ENCODE results near the gene CD4.
A peak's percentile ranks its signal among the peaks of the same experiment; 100 is the strongest.
"Not testable (repeated sequence)": the region's sequence is repeated elsewhere in the genome, so short reads cannot be mapped to it uniquely, and the experiment has no call there.

CD4 gene

GRCh38 chr12:6788972-6789924 is at the start of gene CD4:
Gene CD4, plus strand, starts transcription at chr12:6789528. Its CDS starts 10,611 bp downstream, at chr12:6800139.
- peak; percentile 44 to 77 (median 72) for DNase-seq

DNA sequence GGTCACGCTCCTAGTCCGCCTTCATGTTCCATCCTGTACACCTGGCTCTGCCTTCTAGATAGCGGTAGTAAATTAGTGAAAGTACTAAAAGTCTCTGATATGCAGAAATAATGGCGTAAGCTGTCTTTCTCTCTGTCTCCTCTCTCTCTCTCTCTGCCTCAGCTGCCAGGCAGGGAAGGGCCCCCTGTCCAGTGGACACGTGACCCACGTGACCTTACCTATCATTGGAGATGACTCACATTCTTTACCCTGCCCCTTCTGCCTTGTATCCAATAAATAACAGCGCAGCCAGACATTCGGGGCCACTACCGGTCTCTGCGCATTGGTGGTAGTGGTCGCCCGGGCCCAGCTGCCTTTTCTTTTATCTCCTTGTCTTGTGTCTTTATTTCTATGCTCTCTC is 47.2 kb upstream of the CD4 start:
- not testable (repeated sequence) for DNase-seq

GRCh38 chr12:6742834-6743233 is 46.5 kb upstream of the CD4 start:
- DNase-seq = no peak

GRCh38 chr12:6743300-6743699 is 46.0 kb upstream of the CD4 start:
- not testable (repeated sequence) for DNase-seq

- peak in 3 of 6 experiments; percentile 29 to 46 (median 34) for DNase-seq
Measured at GRCh38 chr12:6745741-6746525, 43.4 kb upstream of the CD4 start.

- no peak for DNase-seq
Measured at GRCh38 chr12:6747216-6747615, 42.1 kb upstream of the CD4 start.

GRCh38 chr12:6748761-6749160 is 40.6 kb upstream of the CD4 start:
- DNase-seq = no peak

- no peak for DNase-seq
Measured at GRCh38 chr12:6750506-6750905, 38.8 kb upstream of the CD4 start.

DNA sequence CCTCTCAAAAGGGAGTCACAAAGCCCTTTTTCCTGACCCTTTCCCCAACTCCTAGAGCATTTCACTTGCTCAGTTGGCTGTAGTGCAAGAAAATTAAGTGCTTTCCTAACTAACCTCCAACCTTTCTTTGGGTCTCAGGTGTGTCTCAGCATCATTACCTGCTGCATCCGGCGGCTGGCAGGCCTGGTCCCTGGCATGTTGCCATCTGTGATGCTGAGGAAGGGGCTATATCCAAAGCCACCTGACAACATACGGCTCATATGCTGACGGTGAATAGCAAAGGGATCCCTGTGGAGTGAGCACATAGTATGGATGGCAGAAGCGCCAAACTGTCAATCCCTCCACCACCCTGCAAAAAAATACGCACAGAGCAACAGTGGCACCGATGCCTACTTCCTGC is 37.6 kb upstream of the CD4 start:
- DNase-seq = no peak

DNA sequence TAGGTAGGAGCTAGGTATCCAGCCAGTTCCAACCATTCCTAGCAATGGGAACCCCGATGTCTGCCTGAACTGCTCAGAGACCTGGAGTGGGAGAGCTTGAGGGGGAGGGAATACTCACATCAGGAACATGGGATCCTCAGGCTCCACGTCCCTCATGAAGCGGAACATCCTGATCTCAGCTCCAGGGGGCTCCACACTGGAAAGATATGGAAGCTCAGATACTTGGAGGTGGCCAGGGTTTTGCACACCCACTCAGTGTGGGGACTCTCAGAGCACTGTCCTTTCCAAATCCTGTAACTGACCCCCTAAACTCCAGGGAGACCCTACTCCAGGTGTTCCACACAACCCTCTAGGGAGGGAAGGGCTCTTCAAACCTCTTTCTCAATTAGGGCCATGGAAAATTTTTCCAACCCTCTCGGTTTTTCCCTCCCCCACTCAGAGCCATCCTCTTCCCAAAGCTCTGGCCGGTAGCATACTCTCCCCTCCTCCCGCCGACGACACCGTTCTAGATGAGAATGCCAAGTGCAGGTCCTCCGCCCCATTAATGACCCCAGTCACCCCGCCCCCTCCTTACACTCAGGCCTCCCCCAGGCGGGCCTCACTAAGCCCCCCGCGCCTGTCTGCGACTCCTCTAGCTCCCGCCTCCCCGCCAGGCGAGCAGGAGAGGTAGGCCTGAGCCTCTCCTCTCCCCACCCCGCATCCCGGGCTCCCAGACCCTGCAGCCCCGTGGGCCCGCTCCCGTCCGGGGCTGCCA is 37.0 kb upstream of the CD4 start:
- peak in 3 of 6 experiments; percentile 25 to 53 (median 45) for DNase-seq

DNA sequence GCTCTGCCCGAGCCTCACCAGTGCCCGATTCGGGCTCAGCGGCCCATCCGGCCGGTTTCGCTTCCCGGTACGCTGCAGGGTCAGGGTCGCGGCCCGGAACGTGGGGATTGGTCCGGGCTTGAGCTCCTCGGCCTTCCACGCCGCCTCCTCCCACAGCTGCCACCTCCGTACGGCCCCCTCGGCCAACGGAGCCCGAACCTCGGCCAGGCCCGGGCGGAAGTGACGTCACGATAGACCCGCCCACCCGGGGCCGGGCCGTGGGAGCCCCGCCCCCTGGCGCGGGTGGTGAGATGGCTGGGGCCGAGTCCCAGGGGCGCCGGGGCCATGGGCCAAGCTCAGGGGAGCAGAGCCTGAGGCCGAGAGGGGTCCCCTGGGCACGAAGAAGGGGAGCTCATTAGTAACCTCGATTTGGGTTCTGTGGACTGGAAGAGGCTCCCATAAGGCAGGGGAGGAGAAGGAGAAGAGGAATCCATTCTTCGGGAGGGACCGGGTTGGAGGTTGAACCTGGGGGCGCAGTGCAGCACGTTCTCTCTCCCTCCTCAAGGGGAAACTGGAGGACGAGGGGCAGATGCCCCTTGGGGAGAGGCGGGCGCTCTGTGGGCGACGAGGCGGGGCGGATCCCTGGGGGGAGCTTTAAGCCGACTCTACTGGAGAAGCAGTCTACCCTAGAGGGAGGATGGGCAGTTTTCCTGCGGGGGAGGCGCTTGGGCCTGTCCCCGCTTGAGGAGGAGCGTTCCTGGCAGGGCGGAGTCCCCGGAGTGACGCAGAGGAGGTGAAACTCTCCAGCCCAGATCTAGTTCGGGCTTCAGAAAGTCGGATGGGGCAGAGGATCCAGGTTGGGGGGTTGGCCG is 36.2 kb upstream of the CD4 start, which contains the start of gene MLF2:
TSS of gene MLF2 (minus strand) at position 221 of the 851 bp plus-strand sequence. CDS start 807 bp downstream, outside the sequence.
- DNase-seq = peak; percentile 94 to 98 (median 95)

- no peak for DNase-seq
Measured at GRCh38 chr12:6753772-6754356, 35.5 kb upstream of the CD4 start.

DNA sequence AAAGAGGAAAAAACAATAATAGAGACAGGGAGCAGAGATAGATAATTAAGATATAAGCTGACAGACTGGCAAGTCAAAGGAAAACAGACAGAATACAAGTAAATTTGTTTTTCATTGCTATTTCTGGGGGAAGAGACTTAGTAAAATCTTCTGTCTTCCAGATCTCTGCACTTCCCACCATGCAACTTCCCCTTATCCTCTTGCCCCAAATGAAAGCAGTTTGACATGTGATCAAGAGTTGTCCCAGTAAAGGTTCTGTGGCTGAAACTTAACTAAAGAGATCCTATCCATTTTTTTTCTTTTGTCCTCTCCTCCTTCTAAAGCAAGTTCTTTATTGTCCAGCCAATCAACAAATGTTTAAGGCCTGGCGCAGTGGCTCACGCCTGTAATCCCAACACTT is 34.9 kb upstream of the CD4 start:
- no peak for DNase-seq

DNA sequence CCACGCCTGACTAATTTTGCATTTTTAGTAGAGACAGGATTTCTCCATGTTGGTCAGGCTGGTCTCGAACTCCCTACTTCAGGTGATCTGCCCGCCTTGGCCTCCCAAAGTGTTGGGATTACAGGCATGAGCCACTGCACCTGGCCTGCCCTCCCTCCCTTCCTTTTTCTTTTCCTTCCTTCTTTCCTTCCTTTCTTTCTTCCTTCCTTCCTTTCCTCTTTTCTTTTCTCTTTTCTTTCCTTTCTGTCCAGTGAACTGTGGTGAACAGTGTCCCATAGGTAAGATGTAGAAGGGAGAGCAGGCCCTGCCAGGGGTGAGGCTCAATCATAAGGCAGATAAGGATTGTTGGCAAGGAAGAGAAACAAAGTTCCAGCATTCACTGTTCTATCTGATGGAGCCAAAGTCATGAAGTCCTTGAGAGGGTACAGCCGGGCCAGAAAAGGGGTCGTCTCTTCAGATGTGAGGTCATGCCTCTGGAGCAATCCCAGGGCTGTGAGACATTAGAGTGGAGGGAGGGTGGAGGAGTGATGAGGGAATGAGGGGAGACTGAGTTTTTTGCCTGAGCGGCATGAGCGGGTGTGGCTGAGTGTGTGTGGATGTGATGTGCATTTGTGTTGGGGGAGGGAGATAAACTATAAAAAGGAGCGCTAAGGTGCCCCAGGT is 32.2 kb upstream of the CD4 start:
- DNase-seq = no peak

- DNase-seq = no peak
Measured at GRCh38 chr12:6758506-6759095, 30.7 kb upstream of the CD4 start.

- no peak for DNase-seq
Measured at GRCh38 chr12:6759741-6760140, 29.6 kb upstream of the CD4 start.

DNA sequence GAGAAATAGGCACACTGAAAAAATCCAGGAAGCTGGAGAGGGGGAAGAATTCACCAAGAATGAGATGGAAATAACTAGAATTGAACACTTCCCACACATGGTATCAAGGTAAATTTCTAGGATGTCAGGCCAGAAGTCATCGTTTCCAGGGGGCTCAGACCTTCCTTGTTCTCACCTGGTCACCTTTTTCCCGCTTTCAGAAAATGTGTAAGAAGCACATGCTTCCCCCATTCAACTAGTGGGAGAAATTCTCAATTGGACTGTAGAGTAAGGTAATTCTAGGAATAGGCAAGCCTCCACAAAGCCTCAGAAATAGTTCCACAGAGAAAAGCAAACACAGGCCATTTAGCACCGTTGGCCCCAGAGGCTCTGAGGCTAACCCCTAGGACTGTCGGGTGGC is 25.9 kb upstream of the CD4 start:
- DNase-seq = no peak

- peak in 5 of 6 experiments; percentile 10 to 44 (median 36) for DNase-seq
Measured at GRCh38 chr12:6764011-6764828, 25.1 kb upstream of the CD4 start.

GRCh38 chr12:6765048-6765633 is 24.2 kb upstream of the CD4 start:
- no peak for DNase-seq
